ENCODE measurements around the gene WDR19.
A peak's percentile ranks its signal among the peaks of the same experiment; 100 is the strongest.
"Not testable (repeated sequence)": the region's sequence is repeated elsewhere in the genome, so short reads cannot be mapped to it uniquely, and the experiment has no call there.

WDR19 gene

GRCh38 chr4:39255266-39255665 lies 72.9 kb downstream of the WDR19 start:
- Histone ChIP-seq H3K4me3 (ENCODE audit: low read depth, low read length) (no peak overlapping the region), H3K27ac (peak overlapping the region; percentile 24), H3K27me3 (replicated peaks) (no peaks in the 10 kb centered on the region), H3K36me3 (replicated peaks) (no peaks in the 10 kb centered on the region)
- in situ Hi-C loops (cut with HindIII; ENCODE audit: low pct_ligation_motif_present, low sequenced_read_pairs): no loop called here
- peak; percentile 14 for DNase-seq
- TF ChIP-seq CTCF (IDR thresholded peaks at IDR 0.05; ENCODE audit: low read depth, low read length, missing control alignments): peak; percentile 50

- Histone ChIP-seq H3K27ac (peak overlapping the region; percentile 2), H3K27me3 (replicated peaks) (no peaks in the 10 kb centered on the region)
- TF ChIP-seq CTCF (IDR thresholded peaks at IDR 0.05; ENCODE audit: low read depth, low read length, missing control alignments): no peak
Observed at GRCh38 chr4:39255871-39256270, 73.5 kb downstream of the WDR19 start.

GRCh38 chr4:39256436-39256835 lies 74.1 kb downstream of the WDR19 start:
- DNase-seq: peak; percentile 15
- peak overlapping the region; percentile 2 for H3K27ac ChIP-seq

More at GRCh38 chr4:39255871-39256270, 73.5 kb downstream of the WDR19 start:
- Histone ChIP-seq H3K36me3 (replicated peaks) (no peaks in the 10 kb centered on the region), H3K4me3 (ENCODE audit: low read depth, low read length) (no peak overlapping the region)
- in situ Hi-C loops (cut with HindIII; ENCODE audit: low pct_ligation_motif_present, low sequenced_read_pairs): no loop called here
- no peak for DNase-seq

GRCh38 chr4:39259571-39260330 lies 77.4 kb downstream of the WDR19 start:
- DNase-seq: peak; percentile 22
- Histone ChIP-seq H3K27me3 (replicated peaks) (no peaks in the 10 kb centered on the region), H3K4me3 (ENCODE audit: low read depth, low read length) (no peak overlapping the region), H3K36me3 (replicated peaks) (no peaks in the 10 kb centered on the region), H3K27ac (no peak overlapping the region)
- in situ Hi-C loops (cut with HindIII; ENCODE audit: low pct_ligation_motif_present, low sequenced_read_pairs): no loop called here
- TF ChIP-seq CTCF (IDR thresholded peaks at IDR 0.05; ENCODE audit: low read depth, low read length, missing control alignments): no peak

More at GRCh38 chr4:39256436-39256835, 74.1 kb downstream of the WDR19 start:
- Histone ChIP-seq H3K27me3 (replicated peaks) (no peaks in the 10 kb centered on the region), H3K36me3 (replicated peaks) (no peaks in the 10 kb centered on the region), H3K4me3 (ENCODE audit: low read depth, low read length) (no peak overlapping the region)
- in situ Hi-C loops (cut with HindIII; ENCODE audit: low pct_ligation_motif_present, low sequenced_read_pairs): no loop called here
- TF ChIP-seq CTCF (IDR thresholded peaks at IDR 0.05; ENCODE audit: low read depth, low read length, missing control alignments): no peak

GRCh38 chr4:39263895-39264294 lies 81.6 kb downstream of the WDR19 start:
- H3K27me3 ChIP-seq (replicated peaks): no peaks in the 10 kb centered on the region
- no peaks in the 10 kb centered on the region for H3K36me3 ChIP-seq (replicated peaks)
- in situ Hi-C loops (cut with HindIII; ENCODE audit: low pct_ligation_motif_present, low sequenced_read_pairs): no loop called here
- no peak for DNase-seq
- no peak for TF ChIP-seq CTCF (IDR thresholded peaks at IDR 0.05; ENCODE audit: low read depth, low read length, missing control alignments)
- no peak overlapping the region for H3K27ac ChIP-seq
- H3K4me3 ChIP-seq (ENCODE audit: low read depth, low read length): no peak overlapping the region

DNA sequence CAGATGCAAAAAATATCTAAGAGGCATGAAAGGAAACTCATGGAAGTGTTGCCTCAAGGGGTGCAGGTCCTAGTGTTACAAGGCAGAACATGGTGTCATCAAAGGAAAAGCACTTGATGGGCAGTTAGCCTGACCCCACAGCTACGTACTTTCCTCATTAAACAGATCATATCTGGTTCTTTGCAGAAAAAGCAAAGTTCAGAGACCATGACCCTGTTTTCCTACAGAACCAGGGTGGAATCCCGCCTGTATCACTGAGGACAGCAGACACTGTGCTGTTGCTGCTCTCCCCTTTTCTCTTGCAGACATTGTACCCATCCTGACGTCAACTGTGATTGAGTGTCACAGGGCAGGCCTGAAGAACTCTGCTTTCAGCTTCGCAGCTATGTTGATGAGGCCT lies 92.2 kb downstream of the WDR19 start:
- Histone ChIP-seq H3K27me3 (replicated peaks) (no peaks in the 10 kb centered on the region), H3K4me3 (ENCODE audit: low read depth, low read length) (no peak overlapping the region), H3K36me3 (replicated peaks) (peaks cover 13% of the 10 kb centered on the region), H3K27ac (no peak overlapping the region)
- in situ Hi-C loops (cut with HindIII; ENCODE audit: low pct_ligation_motif_present, low sequenced_read_pairs): no loop called here
- DNase-seq: no peak
- TF ChIP-seq CTCF (IDR thresholded peaks at IDR 0.05; ENCODE audit: low read depth, low read length, missing control alignments): no peak

GRCh38 chr4:39277661-39278060 lies 95.3 kb downstream of the WDR19 start:
- DNase-seq; H3K27me3 ChIP-seq (replicated peaks); in situ Hi-C loops (cut with HindIII; ENCODE audit: low pct_ligation_motif_present, low sequenced_read_pairs); H3K4me3 ChIP-seq (ENCODE audit: low read depth, low read length); H3K27ac ChIP-seq: not testable (repeated sequence)
- H3K36me3 ChIP-seq (replicated peaks): peaks cover 13% of the 10 kb centered on the region

All from brain microvascular endothelial cell (primary cell).